ENCODE results near the gene ENTHD1.

Gene ENTHD1

DNA sequence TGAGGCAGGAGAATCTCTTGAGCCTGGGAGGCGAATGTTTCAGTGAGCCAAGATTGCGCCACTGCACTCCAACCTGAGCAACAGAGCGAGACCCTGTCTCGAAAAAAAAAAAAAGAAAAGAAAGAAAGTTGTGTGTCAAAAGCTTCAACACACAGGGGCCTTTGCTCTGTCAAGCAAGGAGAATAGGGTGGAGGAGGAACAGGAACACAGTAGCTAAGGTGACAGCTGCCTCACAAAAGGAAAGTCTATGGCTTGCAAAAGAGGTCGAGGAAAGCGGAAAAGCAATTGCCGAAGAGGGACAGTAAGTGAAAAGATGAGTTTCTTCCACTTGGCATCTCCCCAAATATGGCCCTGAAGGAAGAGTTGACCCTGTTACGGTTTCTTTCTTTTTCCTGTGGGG, 40.2 kb upstream of the ENTHD1 start:
- Histone ChIP-seq H3K9ac (ENCODE audit: low read depth, low read length) (no peak overlapping the region), H3K4me3 (ENCODE audit: low read depth, low read length) (no peak overlapping the region), H3K9me3 (ENCODE audit: control insufficient read depth, insufficient read depth, low read length) (no peaks in the 10 kb centered on the region), H3K27me3 (ENCODE audit: control insufficient read depth, insufficient read depth, low read length) (no peaks in the 10 kb centered on the region), H3K4me1 (ENCODE audit: control insufficient read depth, insufficient read depth, low read length) (no peaks in the 10 kb centered on the region), H3K36me3 (ENCODE audit: control insufficient read depth, insufficient read depth, low read length) (no peaks in the 10 kb centered on the region)

DNA sequence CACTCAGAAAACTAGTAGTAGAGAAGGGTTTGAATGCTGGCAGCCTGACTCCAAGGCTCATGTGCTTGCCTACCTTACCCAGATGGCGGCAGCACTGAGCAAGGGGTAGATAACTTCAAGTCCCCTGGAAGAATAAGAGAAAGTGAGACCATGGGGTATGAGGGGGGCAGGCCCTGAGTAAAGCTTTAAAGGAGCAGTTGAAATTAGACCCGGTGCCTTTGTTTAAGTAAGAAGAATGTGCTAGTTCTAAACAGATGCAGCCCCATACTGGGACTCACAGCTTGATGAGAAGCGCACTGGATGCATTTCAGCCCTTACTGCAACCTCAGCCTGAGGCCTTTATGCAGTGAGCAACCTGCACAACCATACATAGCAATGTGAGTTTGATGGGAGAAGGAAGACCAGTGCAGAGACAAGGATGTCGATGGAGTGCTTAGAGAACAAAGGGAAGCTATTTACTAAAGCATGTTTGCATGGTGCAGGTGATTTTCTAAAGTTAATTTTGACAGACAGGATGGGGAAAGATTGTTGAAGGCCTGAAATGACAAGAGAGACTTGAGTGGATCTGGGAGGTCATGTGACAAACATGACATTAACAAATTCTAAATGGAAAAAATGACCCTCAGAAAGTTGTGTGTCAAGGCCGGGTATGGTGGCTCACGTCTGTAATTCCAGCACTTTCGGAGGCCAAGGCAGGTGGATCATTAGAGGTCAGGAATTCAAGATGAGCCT, 39.5 kb upstream of the ENTHD1 start:
- no peak overlapping the region for H3K9ac ChIP-seq (ENCODE audit: low read depth, low read length)
- H3K36me3 ChIP-seq (ENCODE audit: control insufficient read depth, insufficient read depth, low read length) = no peaks in the 10 kb centered on the region
- H3K9me3 ChIP-seq (ENCODE audit: control insufficient read depth, insufficient read depth, low read length) = no peaks in the 10 kb centered on the region
- H3K4me1 ChIP-seq (ENCODE audit: control insufficient read depth, insufficient read depth, low read length) = no peaks in the 10 kb centered on the region
- H3K27me3 ChIP-seq (ENCODE audit: control insufficient read depth, insufficient read depth, low read length) = no peaks in the 10 kb centered on the region
- no peak overlapping the region for H3K4me3 ChIP-seq (ENCODE audit: low read depth, low read length)

DNA sequence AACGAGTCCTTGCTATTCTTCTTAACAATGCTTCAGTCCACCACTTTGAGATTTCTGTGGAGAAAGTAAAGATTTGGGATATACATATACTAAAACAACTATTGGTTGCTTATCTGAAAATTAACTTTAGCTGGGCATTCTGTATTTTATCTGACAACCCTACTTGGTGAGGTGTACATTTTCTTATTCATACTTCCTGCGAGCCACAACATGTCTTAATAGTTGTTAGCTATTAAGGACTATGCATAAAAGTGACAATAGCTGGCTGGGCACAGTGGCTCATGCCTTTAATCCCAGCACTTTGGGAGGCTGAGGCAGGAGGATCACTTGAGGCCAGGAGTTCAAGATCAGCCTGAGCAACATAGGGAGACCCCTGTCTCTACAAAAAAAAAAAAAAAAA, 38.6 kb upstream of the ENTHD1 start:
- no peaks in the 10 kb centered on the region for H3K9me3 ChIP-seq (ENCODE audit: control insufficient read depth, insufficient read depth, low read length)

DNA sequence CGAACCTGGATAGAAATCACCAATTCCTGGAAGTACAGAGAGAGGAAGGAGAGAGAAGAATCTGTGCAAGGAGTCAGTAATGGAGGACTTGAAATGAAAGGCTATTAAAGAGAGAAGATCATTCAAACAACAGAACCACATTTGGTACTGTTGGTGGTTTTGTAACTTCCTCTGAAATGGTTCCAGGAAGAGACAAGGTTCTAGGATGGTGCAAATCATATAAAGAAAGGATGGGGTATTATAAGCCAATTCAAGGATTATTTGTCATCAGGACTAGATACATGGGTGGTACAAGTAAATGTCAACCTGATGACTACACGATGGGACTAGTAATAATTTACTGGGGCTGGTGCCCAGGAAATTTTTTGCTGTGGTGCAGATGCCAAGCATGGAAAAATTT, 37.7 kb upstream of the ENTHD1 start:
- peaks cover 2% of the 10 kb centered on the region for H3K4me1 ChIP-seq (ENCODE audit: control insufficient read depth, insufficient read depth, low read length)
- H3K36me3 ChIP-seq (ENCODE audit: control insufficient read depth, insufficient read depth, low read length) = no peaks in the 10 kb centered on the region
- no peaks in the 10 kb centered on the region for H3K27me3 ChIP-seq (ENCODE audit: control insufficient read depth, insufficient read depth, low read length)
- no peak overlapping the region for H3K9ac ChIP-seq (ENCODE audit: low read depth, low read length)
- no peak overlapping the region for H3K4me3 ChIP-seq (ENCODE audit: low read depth, low read length)
- no peaks in the 10 kb centered on the region for H3K9me3 ChIP-seq (ENCODE audit: control insufficient read depth, insufficient read depth, low read length)

More for the DNA sequence above, 38.6 kb upstream of the ENTHD1 start:
- no peak overlapping the region for H3K4me3 ChIP-seq (ENCODE audit: low read depth, low read length)
- H3K27me3 ChIP-seq (ENCODE audit: control insufficient read depth, insufficient read depth, low read length) = no peaks in the 10 kb centered on the region
- no peaks in the 10 kb centered on the region for H3K4me1 ChIP-seq (ENCODE audit: control insufficient read depth, insufficient read depth, low read length)
- no peak overlapping the region for H3K9ac ChIP-seq (ENCODE audit: low read depth, low read length)
- no peaks in the 10 kb centered on the region for H3K36me3 ChIP-seq (ENCODE audit: control insufficient read depth, insufficient read depth, low read length)

DNA sequence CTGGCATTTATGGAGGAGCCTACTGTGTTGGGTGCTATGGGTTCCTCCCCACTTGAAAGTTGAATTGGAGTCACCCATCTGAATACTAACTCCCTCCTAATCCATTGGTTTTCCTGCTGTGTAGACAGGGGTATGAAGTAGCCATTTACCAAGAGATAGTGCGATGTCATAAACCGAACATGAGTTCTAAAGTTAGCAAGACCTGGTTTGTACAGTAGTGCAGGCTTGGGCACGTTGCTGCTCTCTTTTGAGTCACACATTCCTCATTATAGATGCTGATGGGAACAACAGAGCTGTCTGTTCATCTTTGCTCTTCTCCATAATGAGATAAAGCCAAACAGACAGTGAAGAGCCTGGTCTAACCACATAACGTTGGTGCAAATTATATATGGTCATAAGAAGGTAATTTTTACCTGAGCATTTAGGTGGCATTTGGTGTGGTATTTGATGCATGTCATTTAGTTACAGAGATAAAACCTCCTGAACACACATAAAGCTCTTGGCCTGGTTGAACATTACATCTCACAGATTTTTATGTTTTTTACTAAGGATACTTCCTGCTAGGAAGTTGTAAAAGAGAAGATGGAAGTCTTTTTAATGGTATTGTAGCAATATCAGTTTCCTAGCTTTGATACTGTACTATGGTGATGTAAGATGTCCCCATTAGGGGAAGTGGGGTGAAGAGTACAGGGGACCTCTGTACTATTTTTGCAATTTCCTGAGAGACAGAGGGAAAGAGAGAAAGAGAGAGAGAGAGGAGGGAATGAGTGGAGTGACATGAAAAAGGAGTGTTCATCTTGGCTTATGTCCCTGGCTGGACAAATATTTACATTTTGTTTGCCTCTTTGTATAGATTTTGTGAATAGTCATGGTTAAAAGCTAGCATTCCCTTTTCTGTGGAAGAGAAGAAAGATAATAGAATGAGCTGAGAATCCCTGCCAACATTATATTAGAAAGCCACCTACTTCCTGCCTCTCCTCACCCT, 35.3 kb upstream of the ENTHD1 start:
- Histone ChIP-seq H3K4me1 (ENCODE audit: control insufficient read depth, insufficient read depth, low read length) (peaks cover 2% of the 10 kb centered on the region), H3K27me3 (ENCODE audit: control insufficient read depth, insufficient read depth, low read length) (no peaks in the 10 kb centered on the region), H3K9ac (ENCODE audit: low read depth, low read length) (no peak overlapping the region)

DNA sequence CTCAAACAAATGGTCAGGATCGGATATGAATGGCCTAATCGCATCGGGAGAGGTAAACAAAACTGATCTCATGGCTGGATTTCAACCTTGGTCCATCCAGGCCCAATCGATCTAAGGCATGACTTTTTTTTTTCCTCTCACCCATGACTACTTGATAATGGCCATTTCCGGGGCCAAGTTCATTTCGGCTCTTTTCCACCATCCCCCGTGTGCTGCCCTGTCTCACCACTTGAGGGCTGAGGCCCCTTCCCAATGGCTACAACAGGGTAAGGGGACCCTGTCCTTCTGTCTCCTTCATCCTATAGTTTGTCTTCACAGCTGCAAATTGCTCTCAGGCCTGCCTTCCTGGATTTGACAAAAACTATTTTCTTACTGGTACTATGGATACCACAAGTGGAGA, 34.0 kb upstream of the ENTHD1 start:
- Histone ChIP-seq H3K9me3 (ENCODE audit: control insufficient read depth, insufficient read depth, low read length) (no peaks in the 10 kb centered on the region), H3K27me3 (ENCODE audit: control insufficient read depth, insufficient read depth, low read length) (no peaks in the 10 kb centered on the region), H3K9ac (ENCODE audit: low read depth, low read length) (no peak overlapping the region), H3K36me3 (ENCODE audit: control insufficient read depth, insufficient read depth, low read length) (no peaks in the 10 kb centered on the region), H3K4me1 (ENCODE audit: control insufficient read depth, insufficient read depth, low read length) (peaks cover 2% of the 10 kb centered on the region), H3K4me3 (ENCODE audit: low read depth, low read length) (no peak overlapping the region)

More for the DNA sequence above, 35.3 kb upstream of the ENTHD1 start:
- no peaks in the 10 kb centered on the region for H3K36me3 ChIP-seq (ENCODE audit: control insufficient read depth, insufficient read depth, low read length)
- no peak overlapping the region for H3K4me3 ChIP-seq (ENCODE audit: low read depth, low read length)
- H3K9me3 ChIP-seq (ENCODE audit: control insufficient read depth, insufficient read depth, low read length) = no peaks in the 10 kb centered on the region

DNA sequence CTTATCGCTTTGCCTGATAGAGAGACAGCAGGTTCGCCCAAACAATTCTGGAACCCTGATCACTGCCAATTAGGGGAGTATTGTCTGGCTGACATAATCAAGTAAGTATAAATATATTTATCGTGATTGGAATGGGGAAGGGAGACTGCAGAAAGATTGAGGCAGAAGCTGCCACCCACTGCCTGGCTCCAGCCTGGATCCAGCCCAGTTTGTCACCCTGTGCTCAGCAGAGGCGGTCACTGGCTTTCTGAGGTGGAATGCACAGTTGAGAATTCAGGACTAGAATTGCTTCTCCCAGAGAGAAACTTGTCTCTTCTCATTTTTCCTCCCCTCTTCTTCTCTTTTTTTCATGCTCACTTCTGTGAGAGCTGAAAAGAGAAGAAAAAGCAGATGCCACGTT, 33.2 kb upstream of the ENTHD1 start:
- peaks cover 2% of the 10 kb centered on the region for H3K4me1 ChIP-seq (ENCODE audit: control insufficient read depth, insufficient read depth, low read length)
- no peaks in the 10 kb centered on the region for H3K27me3 ChIP-seq (ENCODE audit: control insufficient read depth, insufficient read depth, low read length)
- no peaks in the 10 kb centered on the region for H3K36me3 ChIP-seq (ENCODE audit: control insufficient read depth, insufficient read depth, low read length)
- no peak overlapping the region for H3K4me3 ChIP-seq (ENCODE audit: low read depth, low read length)
- H3K9ac ChIP-seq (ENCODE audit: low read depth, low read length) = no peak overlapping the region
- no peaks in the 10 kb centered on the region for H3K9me3 ChIP-seq (ENCODE audit: control insufficient read depth, insufficient read depth, low read length)

DNA sequence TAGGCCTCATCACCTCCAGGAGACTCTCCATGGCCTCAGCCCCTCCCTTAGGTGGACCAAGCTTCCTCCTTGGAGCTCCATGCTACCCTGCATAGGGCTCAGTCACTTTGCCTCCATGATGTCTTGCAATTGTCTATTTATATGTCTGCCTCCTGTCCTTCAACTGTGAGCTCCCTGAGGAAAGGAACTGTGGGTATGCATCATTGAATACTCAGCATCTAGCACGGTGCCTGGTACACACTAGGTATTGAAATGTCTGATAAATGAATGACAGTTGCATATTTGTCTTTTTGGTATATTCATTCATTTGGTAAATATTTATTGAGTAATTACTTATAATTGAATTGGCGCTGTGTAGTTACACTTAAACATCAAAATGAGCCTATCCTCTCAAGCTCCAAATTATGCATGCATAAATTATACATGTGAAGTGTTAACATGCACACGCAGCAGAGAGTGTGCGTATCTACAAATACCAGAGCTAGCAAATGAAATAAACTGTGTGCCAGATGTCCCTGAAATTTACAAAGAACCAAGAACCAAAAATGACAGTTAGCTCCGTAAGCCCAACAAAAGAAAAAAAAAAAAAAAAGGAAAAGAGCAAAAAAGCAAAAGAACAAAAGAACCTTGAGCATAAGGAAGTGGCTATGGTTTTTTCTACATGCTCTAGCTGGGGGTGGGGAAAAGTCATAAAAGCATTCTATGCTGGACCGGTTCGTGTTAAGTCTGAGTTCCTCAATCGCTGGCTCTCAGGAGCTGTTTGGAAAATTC, 32.5 kb upstream of the ENTHD1 start:
- no peak overlapping the region for H3K4me3 ChIP-seq (ENCODE audit: low read depth, low read length)
- H3K9ac ChIP-seq (ENCODE audit: low read depth, low read length) = no peak overlapping the region
- peaks cover 2% of the 10 kb centered on the region for H3K4me1 ChIP-seq (ENCODE audit: control insufficient read depth, insufficient read depth, low read length)
- no peaks in the 10 kb centered on the region for H3K36me3 ChIP-seq (ENCODE audit: control insufficient read depth, insufficient read depth, low read length)
- no peaks in the 10 kb centered on the region for H3K27me3 ChIP-seq (ENCODE audit: control insufficient read depth, insufficient read depth, low read length)
- no peaks in the 10 kb centered on the region for H3K9me3 ChIP-seq (ENCODE audit: control insufficient read depth, insufficient read depth, low read length)

DNA sequence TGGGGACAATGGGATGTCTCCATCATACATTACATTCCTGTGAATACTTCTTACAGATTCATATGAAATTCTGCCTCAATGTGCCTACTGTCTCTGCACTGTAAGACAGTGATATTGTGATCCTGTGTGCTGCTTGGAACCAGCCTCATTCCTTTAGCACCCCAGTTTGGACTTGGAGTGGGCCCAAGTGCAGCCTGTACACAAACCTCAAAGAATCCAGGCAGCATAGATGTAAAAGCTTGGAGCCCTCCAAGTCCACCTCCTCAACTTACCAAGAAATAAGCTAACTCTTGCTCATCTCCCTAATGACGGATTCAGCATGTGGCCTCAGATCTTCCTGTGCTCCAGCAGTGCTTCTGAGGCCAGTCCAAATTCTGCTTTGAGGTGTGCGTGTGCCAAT, 31.7 kb upstream of the ENTHD1 start:
- Histone ChIP-seq H3K27me3 (ENCODE audit: control insufficient read depth, insufficient read depth, low read length) (no peaks in the 10 kb centered on the region), H3K9me3 (ENCODE audit: control insufficient read depth, insufficient read depth, low read length) (no peaks in the 10 kb centered on the region), H3K36me3 (ENCODE audit: control insufficient read depth, insufficient read depth, low read length) (no peaks in the 10 kb centered on the region), H3K4me3 (ENCODE audit: low read depth, low read length) (no peak overlapping the region), H3K4me1 (ENCODE audit: control insufficient read depth, insufficient read depth, low read length) (peaks cover 2% of the 10 kb centered on the region), H3K9ac (ENCODE audit: low read depth, low read length) (no peak overlapping the region)

DNA sequence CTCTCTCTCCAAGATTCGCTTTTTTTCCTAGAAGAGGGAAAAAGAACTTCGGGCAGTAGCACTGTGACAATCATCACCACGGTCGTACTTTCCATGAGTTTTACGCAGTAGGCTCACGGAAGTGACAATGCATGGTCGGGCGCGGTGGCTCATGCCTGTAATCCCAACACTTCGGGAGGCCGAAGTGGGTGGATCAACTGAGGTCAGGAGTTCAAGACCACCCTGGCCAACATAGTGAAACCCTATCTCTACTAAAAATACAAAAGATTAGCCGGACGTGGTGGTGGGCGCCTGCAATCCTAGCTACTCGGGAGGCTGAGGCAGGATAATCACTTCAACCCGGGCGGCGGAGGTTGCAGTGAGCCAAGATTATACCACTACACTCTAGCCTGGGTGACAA, 30.7 kb upstream of the ENTHD1 start:
- no peaks in the 10 kb centered on the region for H3K9me3 ChIP-seq (ENCODE audit: control insufficient read depth, insufficient read depth, low read length)
- no peaks in the 10 kb centered on the region for H3K27me3 ChIP-seq (ENCODE audit: control insufficient read depth, insufficient read depth, low read length)
- H3K4me1 ChIP-seq (ENCODE audit: control insufficient read depth, insufficient read depth, low read length) = peaks cover 2% of the 10 kb centered on the region
- no peak overlapping the region for H3K9ac ChIP-seq (ENCODE audit: low read depth, low read length)
- no peak overlapping the region for H3K4me3 ChIP-seq (ENCODE audit: low read depth, low read length)
- H3K36me3 ChIP-seq (ENCODE audit: control insufficient read depth, insufficient read depth, low read length) = no peaks in the 10 kb centered on the region

DNA sequence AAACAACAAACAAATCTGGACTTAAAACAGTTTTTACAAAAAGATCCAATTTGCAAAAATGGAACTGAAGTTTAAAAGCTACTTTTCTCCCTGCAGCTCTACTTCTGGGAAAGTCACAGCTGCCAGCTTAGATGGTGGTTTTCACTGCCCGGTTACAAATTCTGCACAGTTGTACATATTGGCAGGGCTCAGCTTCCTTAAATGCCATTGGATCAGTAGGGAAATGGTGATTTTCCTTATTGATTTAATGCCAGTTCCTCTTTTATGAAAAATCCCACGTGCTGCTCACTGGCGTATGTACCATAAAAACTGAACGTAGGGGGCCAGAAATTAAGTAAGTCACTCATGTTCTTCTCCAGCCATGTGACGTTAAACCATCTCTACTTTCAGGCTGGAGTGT, 30.1 kb upstream of the ENTHD1 start:
- Histone ChIP-seq H3K9me3 (ENCODE audit: control insufficient read depth, insufficient read depth, low read length) (no peaks in the 10 kb centered on the region), H3K27me3 (ENCODE audit: control insufficient read depth, insufficient read depth, low read length) (no peaks in the 10 kb centered on the region), H3K4me1 (ENCODE audit: control insufficient read depth, insufficient read depth, low read length) (peaks cover 2% of the 10 kb centered on the region), H3K4me3 (ENCODE audit: low read depth, low read length) (no peak overlapping the region), H3K9ac (ENCODE audit: low read depth, low read length) (no peak overlapping the region), H3K36me3 (ENCODE audit: control insufficient read depth, insufficient read depth, low read length) (no peaks in the 10 kb centered on the region)

Data from iPS-15b (cell line).